NB4 (cell line): Measurements from ENCODE around the gene COPA.

ENCODE experiments used
- POLR2A ChIP-seq: IDR thresholded peaks from 2 replicates; pipeline ENCODE4 v1.6.1; 2011; ENCODE audit warnings: mild to moderate bottlenecking; ENCODE audit not compliant: insufficient read length; ENCODE audit errors: extremely low read depth
- TF ChIP-seq, protein P1 (sequence below): IDR thresholded peaks from one replicate; pipeline ENCODE4 v1.5.1; 2012; ENCODE audit warnings: low read depth, low read length

GRCh38 chr1:160346463-160346862 lies 3.4 kb upstream of the COPA start:
- TF ChIP-seq, protein P1, sequence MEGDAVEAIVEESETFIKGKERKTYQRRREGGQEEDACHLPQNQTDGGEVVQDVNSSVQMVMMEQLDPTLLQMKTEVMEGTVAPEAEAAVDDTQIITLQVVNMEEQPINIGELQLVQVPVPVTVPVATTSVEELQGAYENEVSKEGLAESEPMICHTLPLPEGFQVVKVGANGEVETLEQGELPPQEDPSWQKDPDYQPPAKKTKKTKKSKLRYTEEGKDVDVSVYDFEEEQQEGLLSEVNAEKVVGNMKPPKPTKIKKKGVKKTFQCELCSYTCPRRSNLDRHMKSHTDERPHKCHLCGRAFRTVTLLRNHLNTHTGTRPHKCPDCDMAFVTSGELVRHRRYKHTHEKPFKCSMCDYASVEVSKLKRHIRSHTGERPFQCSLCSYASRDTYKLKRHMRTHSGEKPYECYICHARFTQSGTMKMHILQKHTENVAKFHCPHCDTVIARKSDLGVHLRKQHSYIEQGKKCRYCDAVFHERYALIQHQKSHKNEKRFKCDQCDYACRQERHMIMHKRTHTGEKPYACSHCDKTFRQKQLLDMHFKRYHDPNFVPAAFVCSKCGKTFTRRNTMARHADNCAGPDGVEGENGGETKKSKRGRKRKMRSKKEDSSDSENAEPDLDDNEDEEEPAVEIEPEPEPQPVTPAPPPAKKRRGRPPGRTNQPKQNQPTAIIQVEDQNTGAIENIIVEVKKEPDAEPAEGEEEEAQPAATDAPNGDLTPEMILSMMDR = no peak
- TF ChIP-seq POLR2A = no peak
